Hepatocyte (in vitro differentiated cells): Measurements from ENCODE around the gene CRIM1.
A peak's percentile ranks its signal among the peaks of the same experiment; 100 is the strongest.

Experiments used
- EZH2 ChIP-seq: fragments of 200-600 bp; sonication (generic); IDR thresholded peaks from 2 replicates; pipeline ENCODE4 v1.6.1; 2016; ENCODE audit warnings: antibody characterized with exemption, mild to moderate bottlenecking, borderline replicate concordance
- EZH2phosphoT487 ChIP-seq: fragments of 200-600 bp; sonication (generic); IDR thresholded peaks from one replicate; pipeline ENCODE4 v1.6.1; 2018; ENCODE audit warnings: antibody characterized with exemption, mild to moderate bottlenecking, low read depth, moderate library complexity; ENCODE audit not compliant: unreplicated experiment, severe bottlenecking
- TF ChIP-seq, protein P1 (sequence below): fragments of 200-600 bp; sonication (generic); IDR thresholded peaks from 2 replicates; pipeline ENCODE4 v1.5.1; 2016; ENCODE audit warnings: antibody characterized with exemption, mild to moderate bottlenecking; ENCODE audit not compliant: poor library complexity

DNA sequence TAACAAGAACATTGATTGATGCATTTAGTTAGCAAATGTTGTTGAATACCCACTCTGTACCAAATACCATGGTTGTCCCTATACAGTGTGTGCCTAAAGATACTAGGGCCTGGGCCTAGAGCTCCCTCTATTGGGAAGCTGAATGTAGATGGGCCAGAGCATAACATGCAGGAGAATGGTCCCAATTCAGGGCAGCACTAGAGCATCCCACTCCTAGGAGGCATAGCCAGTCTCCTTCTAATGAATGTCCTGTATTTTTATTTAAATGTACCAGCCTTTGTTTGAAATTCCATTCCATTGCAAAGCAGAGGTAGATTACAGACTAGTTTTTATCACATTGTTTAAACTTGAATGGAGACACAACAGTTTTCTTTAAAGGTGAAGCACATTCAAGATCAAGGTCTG lies 151.8 kb downstream of the CRIM1 start:
- TF ChIP-seq, protein P1, sequence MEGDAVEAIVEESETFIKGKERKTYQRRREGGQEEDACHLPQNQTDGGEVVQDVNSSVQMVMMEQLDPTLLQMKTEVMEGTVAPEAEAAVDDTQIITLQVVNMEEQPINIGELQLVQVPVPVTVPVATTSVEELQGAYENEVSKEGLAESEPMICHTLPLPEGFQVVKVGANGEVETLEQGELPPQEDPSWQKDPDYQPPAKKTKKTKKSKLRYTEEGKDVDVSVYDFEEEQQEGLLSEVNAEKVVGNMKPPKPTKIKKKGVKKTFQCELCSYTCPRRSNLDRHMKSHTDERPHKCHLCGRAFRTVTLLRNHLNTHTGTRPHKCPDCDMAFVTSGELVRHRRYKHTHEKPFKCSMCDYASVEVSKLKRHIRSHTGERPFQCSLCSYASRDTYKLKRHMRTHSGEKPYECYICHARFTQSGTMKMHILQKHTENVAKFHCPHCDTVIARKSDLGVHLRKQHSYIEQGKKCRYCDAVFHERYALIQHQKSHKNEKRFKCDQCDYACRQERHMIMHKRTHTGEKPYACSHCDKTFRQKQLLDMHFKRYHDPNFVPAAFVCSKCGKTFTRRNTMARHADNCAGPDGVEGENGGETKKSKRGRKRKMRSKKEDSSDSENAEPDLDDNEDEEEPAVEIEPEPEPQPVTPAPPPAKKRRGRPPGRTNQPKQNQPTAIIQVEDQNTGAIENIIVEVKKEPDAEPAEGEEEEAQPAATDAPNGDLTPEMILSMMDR: peak; percentile 67
- no peak for TF ChIP-seq EZH2
- TF ChIP-seq EZH2phosphoT487: no peak
